NB4 (cell line): ENCODE data around the gene TENT4B.

Experiments used
- CTCF ChIP-seq: IDR thresholded peaks from one replicate; pipeline ENCODE4 v1.5.1; 2012; ENCODE audit warnings: low read depth, low read length
- MAX ChIP-seq: IDR thresholded peaks from 2 replicates; pipeline ENCODE4 v1.6.1; 2011; ENCODE audit warnings: low read depth, low read length
- POLR2A ChIP-seq: IDR thresholded peaks from 2 replicates; pipeline ENCODE4 v1.6.1; 2011; ENCODE audit warnings: mild to moderate bottlenecking; ENCODE audit not compliant: insufficient read length; ENCODE audit errors: extremely low read depth

DNA sequence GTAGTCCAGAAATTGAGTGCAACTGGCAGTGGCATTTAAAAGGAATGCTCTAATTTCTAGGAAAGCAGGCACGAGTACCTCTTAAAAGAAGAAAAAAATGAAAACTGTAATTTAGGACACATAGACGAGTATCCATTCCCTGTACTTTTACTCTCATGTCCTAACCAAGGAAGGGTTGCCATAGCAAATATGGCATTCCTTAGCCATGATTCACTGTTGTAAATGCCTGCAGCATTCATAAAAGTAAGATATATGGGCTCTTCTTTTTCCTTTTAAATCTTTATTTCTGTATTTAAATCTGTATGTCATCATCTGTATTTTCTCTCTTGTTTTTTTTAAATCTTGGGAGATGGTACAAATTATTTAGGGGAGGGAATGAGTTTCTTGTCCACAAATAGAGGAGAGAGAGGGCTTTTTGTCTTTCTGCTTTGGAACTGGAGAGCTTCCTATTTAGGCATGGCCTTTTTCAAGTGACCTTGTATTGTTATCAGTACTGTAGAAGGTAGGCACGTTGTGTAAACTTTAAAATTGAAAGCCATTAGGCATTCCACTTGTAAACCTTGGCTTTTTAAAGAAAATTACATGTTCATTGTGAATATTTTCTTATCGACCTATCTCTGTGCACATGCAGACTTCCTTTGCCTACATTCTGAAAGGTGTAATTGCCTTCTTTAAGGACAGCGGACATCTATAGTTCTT, 50.0 kb downstream of the TENT4B start:
- TF ChIP-seq CTCF: no peak
- TF ChIP-seq POLR2A: no peak
- no peak for TF ChIP-seq MAX
